Muscle layer of colon (tissue), 2 donors: ENCODE results near the gene ILRUN.
"Not testable (repeated sequence)": the region's sequence is repeated elsewhere in the genome, so short reads cannot be mapped to it uniquely, and the experiment has no call there.

Source experiments
- H3K27ac ChIP-seq: one replicate; pipeline ENCODE4 v1.7.0; 2013; ENCODE audit warnings: low read depth, mild to moderate bottlenecking, low read length, moderate library complexity
- H3K27me3 ChIP-seq, 2 donors: one replicate each; pipeline ENCODE4 v1.7.0; 2013; ENCODE audit warnings: low read length in 2 of 2, mild to moderate bottlenecking in 2 of 2; ENCODE audit not compliant: insufficient read depth in 2 of 2, control insufficient read depth in 1 of 2
- H3K36me3 ChIP-seq: one replicate; pipeline ENCODE4 v1.7.0; 2013; ENCODE audit warnings: mild to moderate bottlenecking, low read length; ENCODE audit not compliant: insufficient read depth
- H3K4me1 ChIP-seq: one replicate; pipeline ENCODE4 v1.7.0; 2013; ENCODE audit warnings: mild to moderate bottlenecking, low read length; ENCODE audit not compliant: insufficient read depth
- H3K4me3 ChIP-seq, 2 donors: one replicate each; pipeline ENCODE4 v1.7.0; 2013; ENCODE audit warnings: low read length in 2 of 2, low read depth in 1 of 2, mild to moderate bottlenecking in 1 of 2, moderate library complexity in 1 of 2
- H3K9ac ChIP-seq: one replicate; pipeline ENCODE4 v1.7.0; 2013; ENCODE audit warnings: low read length
- H3K9me3 ChIP-seq: one replicate; pipeline ENCODE4 v1.7.0; 2013; ENCODE audit warnings: mild to moderate bottlenecking, low read length
- donor health status: abdominal sarcoma.
- donor health status: Adenocarcinoma of cecum.

Gene ILRUN

DNA sequence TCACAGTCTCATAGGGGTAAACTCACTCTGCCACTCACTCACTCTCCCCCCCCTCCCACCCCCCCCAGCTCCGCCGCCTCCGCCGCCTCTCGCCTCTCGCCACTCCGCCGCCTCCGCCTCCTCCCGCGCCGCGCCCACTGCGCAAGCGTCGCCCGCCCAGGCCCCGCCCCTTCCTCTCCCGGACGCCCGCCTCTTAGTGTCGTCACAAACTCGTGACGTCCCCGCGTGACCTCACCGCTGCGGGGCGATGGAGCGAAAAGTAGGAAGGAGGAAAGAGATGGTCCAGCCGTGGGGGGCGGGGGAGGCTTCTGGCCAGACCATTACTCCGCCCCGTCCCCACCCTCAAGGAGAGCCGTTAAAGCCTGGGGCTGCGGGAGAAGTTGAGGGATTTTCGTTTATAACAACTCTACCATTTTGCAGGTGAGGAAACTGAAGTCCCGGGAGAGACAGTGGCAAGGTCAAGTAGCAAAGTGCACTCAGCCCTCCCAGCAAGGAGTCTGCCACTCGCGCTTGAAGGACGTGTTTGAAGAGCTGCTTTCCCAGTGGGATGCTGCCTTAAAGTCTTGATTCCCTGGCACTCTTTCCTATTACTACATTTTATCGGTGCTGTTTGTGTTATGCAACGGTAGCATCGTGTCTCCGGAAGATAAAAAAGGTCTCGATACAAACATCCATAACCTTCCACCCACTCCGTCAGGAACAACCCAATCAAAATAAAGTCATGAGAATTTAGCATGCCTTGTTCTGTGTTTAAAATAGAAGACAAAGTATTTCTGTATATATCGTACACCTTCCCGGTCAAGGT, at the start of gene ILRUN:
Gene ILRUN (minus strand): TSS at position 29 of the 805 bp plus-strand sequence. CDS start 164 bp downstream, outside the sequence.
- H3K27ac ChIP-seq: peak within 1 kb of the TSS; percentile 91

DNA sequence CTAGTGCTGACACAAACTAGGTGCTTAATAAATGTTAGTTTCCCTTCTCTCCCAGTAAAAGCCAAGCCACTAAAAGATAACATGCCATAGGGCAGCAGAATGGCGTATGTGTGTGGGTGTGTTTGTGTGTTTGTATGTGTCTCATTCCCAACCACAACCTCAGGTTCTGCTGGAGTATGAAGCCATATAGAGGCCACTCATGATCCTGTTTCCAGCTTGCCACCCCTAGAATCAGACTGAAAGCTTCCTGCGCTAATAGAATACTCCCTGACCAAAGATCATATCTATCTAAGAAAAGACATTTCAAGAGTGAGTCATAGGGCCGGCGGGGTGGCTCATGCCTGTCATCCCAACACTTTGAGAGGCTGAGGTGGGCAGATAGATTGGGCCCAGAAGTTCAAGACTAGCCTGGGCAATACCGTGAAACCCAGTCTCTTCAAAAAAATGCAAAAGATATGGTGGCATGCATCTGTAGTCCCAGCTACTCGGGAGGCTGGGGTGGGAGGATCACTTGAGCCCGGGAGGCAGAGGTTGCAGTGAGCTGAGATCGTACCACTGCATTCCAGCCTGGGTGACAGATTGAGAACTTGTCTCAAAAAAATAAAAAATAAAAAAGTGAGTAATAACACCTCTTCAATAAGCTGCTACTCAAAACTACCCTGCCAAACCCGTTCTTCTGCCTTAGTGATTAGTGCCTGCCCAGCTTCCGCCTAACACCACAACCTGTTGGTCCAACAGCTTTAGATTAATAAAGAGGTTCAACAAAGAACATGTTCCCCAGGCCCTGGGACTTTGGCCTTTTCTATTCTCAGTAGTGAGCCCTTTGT, 48.9 kb upstream of the ILRUN start:
- Histone ChIP-seq H3K4me1 (no peaks in the 10 kb centered on the region), H3K9ac (no peak overlapping the region), H3K4me3 (no peak overlapping the region), H3K36me3 (no peaks in the 10 kb centered on the region), H3K27ac (no peak overlapping the region), H3K9me3 (no peaks in the 10 kb centered on the region), H3K27me3 (no peaks in the 10 kb centered on the region)

More for the DNA sequence above, at the start of gene ILRUN:
- Histone ChIP-seq H3K4me3 (peak within 1 kb of the TSS; percentile 96 to 99), H3K9me3 (no peaks in the 10 kb centered on the region), H3K27me3 (no peaks in the 10 kb centered on the region), H3K9ac (peak within 1 kb of the TSS; percentile 96), H3K4me1 (peaks cover 20% of the 10 kb centered on the region), H3K36me3 (no peaks in the 10 kb centered on the region)

DNA sequence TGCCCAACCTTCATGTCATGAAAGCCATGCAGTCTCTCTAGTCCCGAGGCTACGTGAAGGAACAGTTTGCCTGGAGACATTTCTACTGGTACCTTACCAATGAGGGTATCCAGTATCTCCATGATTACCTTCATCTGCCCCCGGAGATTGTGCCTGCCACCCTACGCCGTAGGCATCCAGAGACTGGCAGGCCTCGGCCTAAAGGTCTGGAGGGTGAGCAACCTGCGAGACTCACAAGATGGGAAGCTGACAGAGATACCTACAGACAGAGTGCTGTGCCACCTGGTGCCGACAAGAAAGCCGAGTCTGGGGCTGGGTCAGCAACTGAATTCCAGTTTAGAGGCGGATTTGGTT, 47.7 kb upstream of the ILRUN start:
- not testable (repeated sequence) for H3K27me3 ChIP-seq, H3K4me1 ChIP-seq, H3K27ac ChIP-seq, H3K9ac ChIP-seq, H3K9me3 ChIP-seq, H3K36me3 ChIP-seq, H3K4me3 ChIP-seq

DNA sequence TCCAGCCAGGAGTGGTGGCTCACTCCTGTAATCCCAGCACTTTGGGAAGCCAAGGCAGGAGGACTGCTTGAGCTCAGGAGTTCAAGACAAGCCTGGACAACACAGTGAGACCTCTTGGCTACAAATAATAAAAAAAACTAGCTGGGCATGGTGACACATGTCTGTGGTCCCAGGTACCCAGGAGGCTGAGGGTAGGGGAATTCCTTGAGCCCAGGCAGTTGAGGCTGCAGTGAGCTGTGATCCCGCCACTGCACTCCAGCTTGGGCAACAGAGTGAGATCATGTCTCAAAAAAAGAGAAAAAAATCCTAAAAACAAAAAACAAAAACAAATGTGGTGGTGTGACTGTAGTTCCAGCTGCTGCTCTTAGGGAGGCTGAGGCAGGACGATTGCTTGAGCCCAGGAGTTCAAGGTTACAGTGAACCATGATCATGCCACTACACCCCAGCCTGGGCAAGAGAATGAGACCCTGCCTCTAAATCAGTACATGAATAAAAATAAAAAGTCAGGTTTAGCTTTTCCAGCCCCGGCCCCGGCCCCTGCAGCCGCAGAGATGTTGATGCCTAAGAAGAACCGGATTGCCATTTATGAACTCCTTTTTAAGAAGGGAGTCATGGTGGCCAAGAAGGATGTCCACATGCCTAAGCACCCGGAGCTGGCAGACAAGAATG, 47.2 kb upstream of the ILRUN start:
- Histone ChIP-seq H3K4me1 (no peaks in the 10 kb centered on the region), H3K4me3 (no peak overlapping the region), H3K9me3 (no peaks in the 10 kb centered on the region), H3K9ac (no peak overlapping the region), H3K27me3 (no peaks in the 10 kb centered on the region), H3K36me3 (no peaks in the 10 kb centered on the region), H3K27ac (no peak overlapping the region)

GRCh38 chr6:34742094-34742493, 45.5 kb upstream of the ILRUN start:
- Histone ChIP-seq H3K9me3 (no peaks in the 10 kb centered on the region), H3K27ac (no peak overlapping the region), H3K36me3 (no peaks in the 10 kb centered on the region), H3K4me3 (no peak overlapping the region), H3K4me1 (no peaks in the 10 kb centered on the region), H3K27me3 (no peaks in the 10 kb centered on the region), H3K9ac (no peak overlapping the region)

DNA sequence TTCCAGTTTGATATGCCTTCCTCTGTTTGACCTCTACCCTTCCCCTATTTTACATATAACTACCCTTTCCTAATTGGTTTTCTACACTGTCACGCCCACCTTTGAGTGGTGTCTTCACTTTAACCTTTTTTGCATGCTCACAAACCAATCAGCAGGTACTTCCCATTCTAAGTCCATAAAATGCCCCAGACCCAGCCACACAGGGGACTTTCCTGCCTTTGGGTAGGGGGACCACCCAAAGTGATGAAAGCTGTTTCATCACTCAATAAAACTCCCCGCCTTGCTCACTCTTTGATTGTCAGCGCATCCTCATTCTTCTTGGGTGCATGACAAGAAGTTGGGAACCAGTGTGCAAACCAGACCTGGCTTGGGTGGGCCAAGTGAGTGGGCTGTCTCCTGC, 40.3 kb upstream of the ILRUN start:
- no peak overlapping the region for H3K27ac ChIP-seq
- H3K4me3 ChIP-seq: no peak overlapping the region
- H3K9ac ChIP-seq: no peak overlapping the region
- H3K4me1 ChIP-seq: no peaks in the 10 kb centered on the region
- H3K36me3 ChIP-seq: no peaks in the 10 kb centered on the region
- no peaks in the 10 kb centered on the region for H3K27me3 ChIP-seq
- no peaks in the 10 kb centered on the region for H3K9me3 ChIP-seq

- Histone ChIP-seq H3K9ac (no peak overlapping the region), H3K27ac (no peak overlapping the region), H3K36me3 (no peaks in the 10 kb centered on the region), H3K4me1 (no peaks in the 10 kb centered on the region), H3K4me3 (no peak overlapping the region), H3K27me3 (no peaks in the 10 kb centered on the region), H3K9me3 (no peaks in the 10 kb centered on the region)
Measured at GRCh38 chr6:34731393-34732060, 35.0 kb upstream of the ILRUN start.

- no peak overlapping the region for H3K4me3 ChIP-seq
- no peak overlapping the region for H3K27ac ChIP-seq
- H3K9me3 ChIP-seq: no peaks in the 10 kb centered on the region
- H3K9ac ChIP-seq: no peak overlapping the region
- no peaks in the 10 kb centered on the region for H3K36me3 ChIP-seq
- H3K27me3 ChIP-seq: no peaks in the 10 kb centered on the region
- H3K4me1 ChIP-seq: no peaks in the 10 kb centered on the region
Measured at GRCh38 chr6:34729631-34730470, 33.3 kb upstream of the ILRUN start.

- no peaks in the 10 kb centered on the region for H3K36me3 ChIP-seq
- H3K4me1 ChIP-seq: no peaks in the 10 kb centered on the region
- H3K9me3 ChIP-seq: no peaks in the 10 kb centered on the region
- H3K4me3 ChIP-seq: no peak overlapping the region
- H3K27me3 ChIP-seq: no peaks in the 10 kb centered on the region
- no peak overlapping the region for H3K27ac ChIP-seq
- H3K9ac ChIP-seq: no peak overlapping the region
Measured at GRCh38 chr6:34726055-34726454, 29.5 kb upstream of the ILRUN start.

GRCh38 chr6:34723203-34723602, 26.6 kb upstream of the ILRUN start:
- H3K36me3 ChIP-seq: no peaks in the 10 kb centered on the region
- no peaks in the 10 kb centered on the region for H3K4me1 ChIP-seq
- H3K9me3 ChIP-seq: no peaks in the 10 kb centered on the region
- no peak overlapping the region for H3K27ac ChIP-seq
- no peak overlapping the region for H3K9ac ChIP-seq
- H3K27me3 ChIP-seq: no peaks in the 10 kb centered on the region
- H3K4me3 ChIP-seq: no peak overlapping the region
